Suppressor macrophage treated with lipopolysaccharide for 4 hours (primary cell): ENCODE results near the gene ATXN7L3.
"Not testable (repeated sequence)": the region's sequence is repeated elsewhere in the genome, so short reads cannot be mapped to it uniquely, and the experiment has no call there.

ENCODE experiments used
- DNase-seq: peaks from one replicate; pipeline ENCODE4 v3.0.0-alpha.2; 2020

The ATXN7L3 gene, protein sequence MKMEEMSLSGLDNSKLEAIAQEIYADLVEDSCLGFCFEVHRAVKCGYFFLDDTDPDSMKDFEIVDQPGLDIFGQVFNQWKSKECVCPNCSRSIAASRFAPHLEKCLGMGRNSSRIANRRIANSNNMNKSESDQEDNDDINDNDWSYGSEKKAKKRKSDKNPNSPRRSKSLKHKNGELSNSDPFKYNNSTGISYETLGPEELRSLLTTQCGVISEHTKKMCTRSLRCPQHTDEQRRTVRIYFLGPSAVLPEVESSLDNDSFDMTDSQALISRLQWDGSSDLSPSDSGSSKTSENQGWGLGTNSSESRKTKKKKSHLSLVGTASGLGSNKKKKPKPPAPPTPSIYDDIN

DNA sequence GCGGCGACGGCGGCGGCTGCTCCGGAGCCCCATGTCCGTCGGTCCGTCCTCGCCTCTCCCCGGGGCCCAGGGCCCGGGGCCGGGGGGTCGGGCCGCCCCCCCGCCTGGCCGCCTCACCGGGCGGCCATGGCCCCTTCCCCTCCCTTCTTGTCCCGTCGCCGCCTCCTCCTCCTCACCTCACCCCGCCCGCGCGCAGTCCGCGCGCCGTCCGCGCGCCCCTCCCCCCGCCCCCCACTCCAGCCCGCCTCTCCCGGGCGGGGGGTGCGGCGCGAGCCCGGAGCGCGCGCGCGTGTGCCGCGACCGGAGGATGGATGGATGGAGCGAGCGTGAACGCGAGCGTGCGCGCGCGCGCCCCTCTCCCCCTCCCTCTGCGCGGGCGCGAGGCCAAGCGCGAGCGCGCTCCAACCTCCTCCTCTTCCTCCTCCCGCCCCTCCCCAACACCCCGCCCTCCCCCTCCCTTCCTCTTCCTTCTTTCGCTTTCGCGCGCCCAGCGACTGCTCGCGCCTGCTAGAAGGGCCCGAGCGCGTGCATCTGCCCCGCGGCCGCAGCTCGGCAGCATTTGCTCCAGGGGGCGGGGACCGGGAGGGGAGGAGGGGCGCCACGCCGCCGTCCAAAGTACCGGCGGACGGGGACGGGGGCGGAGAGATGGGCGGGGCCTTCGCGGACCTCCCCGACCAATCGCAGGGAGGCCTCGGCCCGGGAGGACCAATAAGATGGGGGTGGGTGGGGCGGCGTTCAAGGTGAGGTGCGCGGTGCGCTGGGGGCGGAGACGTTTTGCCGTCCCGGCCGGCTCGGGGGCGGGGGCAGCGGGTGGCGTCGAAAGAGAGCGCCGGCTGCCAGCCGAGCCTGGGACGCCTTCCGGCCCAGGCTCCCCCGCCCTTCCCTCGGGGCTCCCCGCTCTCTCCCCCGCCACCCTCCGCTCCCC lies at the start of gene ATXN7L3:
Gene ATXN7L3 (minus strand): TSS at position 332 of the 925 bp plus-strand sequence. CDS start 1,814 bp downstream, outside the sequence.
- DNase-seq, result peak; percentile 99

DNA sequence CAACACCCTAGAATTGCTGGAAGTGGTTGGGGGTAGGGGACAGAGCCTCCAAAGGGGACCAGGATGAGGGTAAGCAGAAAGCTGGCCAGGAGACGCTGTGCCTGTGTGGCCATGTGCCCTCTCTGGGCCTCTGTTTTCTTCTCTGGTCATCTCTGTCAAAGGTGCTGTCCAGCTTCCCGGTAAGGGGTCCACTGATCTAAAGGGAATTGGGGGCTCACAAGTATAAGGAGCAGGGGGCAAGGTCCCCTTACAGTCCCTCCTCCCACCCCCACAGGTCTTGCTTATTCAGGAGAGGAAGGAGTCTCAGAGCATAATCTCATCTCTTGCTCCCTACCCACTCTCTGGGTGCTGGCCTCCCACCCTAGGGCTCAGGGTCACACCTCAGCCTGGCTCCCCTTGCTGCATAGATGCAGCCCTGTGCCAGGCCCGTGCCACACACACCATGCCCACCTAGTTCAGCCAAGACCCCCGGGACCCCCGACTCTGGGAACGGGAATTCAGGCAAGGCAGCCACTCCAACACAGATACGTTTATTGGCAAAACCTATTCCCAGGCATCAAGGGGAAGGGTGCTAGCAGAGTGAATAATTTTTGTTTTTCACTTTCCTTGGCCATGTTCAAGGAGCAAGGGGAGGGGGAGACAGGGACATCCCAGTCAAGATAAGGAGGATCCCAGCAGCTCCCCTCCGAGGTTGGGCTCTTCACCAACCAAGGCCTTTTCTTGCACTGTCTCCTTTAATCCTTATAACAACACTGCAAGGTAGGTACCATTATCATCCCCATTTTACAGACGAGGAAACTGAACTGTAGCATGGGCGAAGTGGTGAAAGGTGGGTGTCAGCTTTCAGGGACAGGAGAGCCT lies 48.4 kb upstream of the ATXN7L3 start:
- DNase-seq, result no peak

DNA sequence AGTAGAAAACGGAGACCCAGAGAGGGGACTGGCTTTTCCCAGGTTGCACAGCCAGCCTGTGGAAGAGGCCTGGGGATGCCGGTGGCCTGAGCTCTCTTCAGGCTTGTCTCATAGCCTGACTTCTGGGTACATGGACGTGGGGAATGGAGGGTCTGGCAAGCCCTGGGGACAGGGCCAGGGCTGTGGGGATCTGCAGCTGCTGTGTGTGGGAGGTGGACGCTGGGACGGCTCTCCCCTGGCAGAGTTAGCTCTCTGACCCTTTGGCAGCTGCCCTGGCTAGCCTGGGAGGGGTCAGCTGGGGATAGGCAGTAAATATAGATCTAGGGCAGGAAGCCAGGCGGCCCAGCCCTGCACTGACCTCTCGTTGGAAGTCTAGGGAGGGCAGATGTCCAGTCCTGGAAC lies 47.8 kb upstream of the ATXN7L3 start:
- DNase-seq, result no peak

DNA sequence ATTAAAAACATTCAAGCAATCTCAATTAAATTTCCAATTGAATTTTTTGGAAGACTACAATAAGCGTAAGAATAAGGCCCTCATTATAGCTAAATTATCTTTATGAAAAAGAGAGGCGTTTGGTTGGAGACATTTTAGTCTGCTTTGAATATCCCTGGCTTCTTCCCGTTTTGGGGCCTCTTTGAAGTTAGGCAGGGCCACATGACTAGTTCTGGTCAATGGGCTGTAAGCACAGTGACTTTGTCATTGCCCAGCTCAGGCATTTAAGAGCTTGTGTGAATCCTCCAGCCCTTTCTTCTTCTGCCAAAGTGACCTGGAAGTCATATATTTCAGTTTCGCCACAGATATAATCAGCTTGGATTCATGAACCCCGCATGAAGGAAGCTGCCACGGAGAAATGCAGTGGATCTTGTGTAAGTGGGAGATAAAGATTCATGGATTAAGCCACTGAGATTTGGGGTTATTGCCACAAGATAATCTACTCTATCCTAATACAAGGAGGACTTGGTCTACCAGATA lies 41.5 kb upstream of the ATXN7L3 start:
- DNase-seq, result peak; percentile 65

DNA sequence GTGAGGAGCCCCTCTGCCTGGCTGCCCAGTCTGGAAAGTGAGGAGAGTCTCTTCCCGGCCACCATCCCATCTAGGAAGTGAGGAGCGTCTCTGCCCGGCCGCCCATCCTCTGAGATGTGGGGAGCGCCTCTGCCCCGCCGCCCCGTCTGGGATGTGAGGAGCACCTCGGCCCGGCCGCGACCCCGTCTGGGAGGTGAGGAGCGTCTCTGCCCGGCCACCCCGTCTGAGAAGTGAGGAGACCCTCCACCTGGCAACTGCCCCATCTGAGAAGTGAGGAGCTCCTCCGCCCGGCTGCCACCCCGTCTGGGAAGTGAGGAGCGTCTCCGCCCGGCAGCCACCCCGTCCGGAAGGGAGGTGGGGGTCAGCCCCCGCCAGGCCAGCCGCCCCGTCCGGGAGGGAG lies 38.2 kb upstream of the ATXN7L3 start:
- not testable (repeated sequence) for DNase-seq

DNA sequence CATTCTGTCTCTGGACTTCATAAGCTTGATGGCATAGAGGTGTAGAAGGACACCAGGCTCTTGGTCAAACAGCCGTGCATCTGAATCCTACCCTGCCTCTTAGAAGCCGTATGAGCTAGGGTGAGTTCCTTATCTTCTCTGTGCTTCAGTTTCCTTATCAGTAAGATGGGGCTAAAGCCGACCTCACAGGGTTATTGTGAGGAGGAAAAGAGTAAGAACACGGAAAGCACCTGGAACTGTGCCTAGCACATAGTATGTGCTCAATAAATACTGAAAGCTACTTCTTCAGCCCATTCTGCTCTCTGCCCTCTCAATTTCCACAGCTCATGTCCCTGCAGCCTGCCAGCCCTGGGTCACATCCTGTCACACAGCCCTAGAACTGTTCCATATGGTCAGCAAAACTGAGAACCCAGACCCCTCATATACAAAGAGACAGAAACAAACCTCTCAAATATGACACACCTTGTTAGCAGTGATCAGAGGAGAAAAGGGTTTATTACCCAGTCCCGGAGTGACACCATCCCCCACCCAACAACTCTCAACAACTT lies 36.8 kb upstream of the ATXN7L3 start:
- DNase-seq, result no peak

DNA sequence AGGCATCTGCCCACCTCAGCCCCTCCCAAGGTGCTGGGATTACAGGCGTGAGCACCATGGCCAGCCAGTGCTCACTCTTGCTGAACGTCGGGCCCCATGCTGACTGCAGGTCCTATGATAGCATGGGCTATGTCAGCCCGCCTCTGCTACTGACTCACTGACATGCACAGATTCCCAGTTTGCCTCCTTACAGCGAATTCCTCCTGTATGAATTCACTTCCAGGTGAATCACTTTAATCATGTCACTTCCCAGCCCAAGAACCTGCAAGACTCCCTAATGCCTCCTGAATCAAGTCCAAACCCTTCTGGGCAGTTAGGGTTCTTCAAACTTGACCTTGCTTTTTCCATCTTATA lies 35.9 kb upstream of the ATXN7L3 start:
- DNase-seq, result no peak

DNA sequence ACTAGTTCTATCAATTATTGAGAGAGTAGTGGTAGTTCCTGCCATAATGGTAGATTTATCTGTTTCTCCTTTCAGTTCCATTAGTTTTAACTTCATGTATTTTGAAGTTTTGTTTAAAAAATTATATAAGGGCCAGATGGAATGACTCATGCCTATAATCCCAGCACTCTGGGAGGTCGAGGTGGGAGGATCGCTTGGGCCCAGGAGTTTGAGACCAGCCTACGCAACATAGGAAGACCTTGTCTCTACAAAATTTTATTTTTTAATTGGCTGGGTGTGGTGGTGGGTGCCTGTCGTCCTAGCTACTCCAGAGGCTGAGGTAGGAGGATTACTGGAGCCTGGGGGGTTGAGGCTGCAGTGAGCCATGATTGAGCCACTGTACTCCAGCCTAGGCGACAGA lies 33.9 kb upstream of the ATXN7L3 start:
- DNase-seq, result no peak

DNA sequence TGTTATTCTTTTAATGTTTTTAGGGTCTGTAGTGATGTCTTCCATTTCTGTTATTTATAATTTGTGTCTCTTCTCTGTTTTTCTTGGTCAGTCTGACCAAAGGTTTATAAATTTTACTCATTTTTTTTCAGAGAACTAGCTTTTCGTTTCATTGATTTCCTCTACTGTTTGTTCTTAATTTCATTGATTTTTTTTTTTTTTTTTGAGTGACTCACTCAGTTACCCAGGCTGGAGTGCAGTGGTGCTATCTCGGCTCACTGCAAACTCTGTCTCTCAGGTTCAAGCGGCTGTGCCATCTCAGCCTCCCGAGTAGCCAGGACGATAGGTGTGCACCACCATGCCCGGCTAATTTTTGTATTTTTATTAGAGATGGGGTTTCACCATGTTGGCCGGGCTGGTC lies 32.4 kb upstream of the ATXN7L3 start:
- no peak for DNase-seq

DNA sequence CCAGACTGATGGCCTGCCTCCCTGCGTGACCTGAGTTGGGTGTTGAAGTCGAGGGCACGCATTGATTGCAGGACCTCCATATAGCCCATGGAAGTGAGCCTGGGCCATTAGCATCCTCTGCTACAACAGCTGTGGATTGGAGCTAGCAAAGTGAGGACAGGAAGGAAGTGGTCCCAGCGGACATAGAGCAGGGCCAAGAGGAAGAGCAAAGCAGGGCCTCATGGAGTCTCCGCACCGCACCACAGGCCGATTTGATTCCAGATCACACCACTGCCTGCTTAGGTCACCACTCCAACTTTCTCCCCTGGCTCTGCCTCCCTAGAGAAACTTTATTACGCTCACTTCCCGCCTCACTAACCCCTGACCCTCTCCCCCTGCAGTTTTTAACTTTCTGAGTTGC lies 30.5 kb upstream of the ATXN7L3 start:
- no peak for DNase-seq

DNA sequence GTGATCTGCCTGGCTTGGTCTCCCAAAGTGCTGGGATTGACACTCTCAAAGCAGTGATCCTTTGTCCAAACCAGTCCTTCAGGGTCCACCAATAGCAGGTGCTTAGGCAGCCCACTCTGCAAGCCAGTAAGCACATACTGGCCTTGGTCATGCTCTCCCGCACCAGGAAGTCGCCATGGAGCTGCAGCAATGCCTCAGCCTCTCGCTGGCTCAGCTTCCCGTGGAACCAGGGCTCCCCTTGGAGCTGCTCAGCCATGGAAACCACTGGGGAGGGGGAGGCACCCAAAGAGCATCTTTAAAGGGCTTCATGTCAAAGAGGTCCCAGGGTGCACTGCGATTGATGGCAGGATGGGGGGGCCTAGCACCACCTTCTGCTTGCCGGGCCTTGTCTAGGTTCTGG lies 29.4 kb upstream of the ATXN7L3 start:
- DNase-seq, result no peak

DNA sequence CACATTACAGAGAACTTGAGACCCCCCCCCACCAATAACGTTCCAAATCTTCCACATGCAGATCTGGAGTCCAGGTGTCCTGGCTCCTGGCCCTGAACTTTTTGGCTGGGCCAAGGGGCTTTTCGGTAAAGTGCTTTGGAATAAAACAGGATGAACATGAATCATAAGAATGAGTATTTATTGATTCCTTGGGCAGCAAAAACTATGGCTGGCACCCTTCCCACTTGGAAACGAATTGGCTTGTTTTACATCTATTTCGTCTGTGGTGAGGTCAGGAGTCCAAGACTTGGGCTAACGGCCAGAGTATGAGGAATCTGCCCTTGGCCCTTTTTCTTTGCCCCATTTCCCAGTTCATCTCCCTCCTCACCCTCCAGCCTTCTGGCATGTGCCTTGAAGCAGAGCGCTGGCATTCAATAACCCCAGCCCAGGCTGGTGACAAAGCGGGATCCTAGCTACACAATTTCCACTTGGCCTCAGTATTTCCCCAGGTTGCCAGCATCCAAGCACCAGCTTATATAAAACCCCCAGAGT lies 23.9 kb upstream of the ATXN7L3 start:
- no peak for DNase-seq

DNA sequence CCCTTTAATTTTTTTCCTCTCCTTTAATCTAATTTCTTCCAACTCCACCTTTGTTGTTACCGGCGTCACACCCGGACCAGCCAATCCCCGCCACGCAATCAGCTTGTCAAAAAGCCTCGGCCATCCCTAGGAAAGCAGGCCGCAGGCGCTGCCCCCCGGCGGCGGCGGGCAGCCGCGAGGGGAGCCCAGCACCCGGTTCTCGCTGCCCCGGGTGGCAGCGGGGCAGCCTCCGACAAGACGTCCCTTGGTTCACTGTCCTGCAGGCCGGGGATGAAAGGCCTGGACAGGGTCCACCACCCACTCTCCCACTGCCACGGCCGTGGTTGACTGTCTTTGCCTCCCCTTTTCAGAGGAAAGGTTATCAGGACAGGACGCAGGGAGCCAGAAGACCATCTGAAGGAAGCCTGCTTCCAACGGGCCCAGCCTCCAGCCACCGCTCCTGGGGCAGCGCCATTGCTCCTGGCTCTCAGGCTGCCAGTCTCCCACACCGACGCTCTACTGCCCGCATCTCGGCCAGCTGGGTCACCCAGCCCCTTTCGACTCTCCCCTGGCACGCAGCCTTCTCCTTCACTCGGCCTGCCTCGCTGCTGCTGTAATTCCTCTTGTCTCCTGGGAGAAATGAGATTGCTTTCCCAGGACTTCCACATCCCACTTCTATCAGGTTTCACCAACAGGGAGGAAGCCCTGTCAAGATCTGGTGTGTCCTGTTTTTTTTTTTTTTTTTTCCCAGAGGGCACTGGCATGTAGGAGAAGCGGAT lies 22.6 kb upstream of the ATXN7L3 start:
- DNase-seq, result peak; percentile 49

DNA sequence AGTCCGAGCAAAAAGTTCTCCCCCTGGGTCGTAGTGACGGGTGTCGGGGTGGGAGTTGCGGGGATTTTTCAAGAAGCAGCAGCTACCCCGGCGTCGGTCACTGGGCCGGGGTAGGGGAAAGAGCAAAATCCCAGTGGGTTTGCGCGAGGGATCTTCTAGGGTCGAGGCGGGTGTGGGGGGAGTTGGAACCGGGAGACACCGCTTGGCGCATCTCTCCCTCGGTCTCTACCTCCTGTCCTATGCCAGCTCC lies 22.1 kb upstream of the ATXN7L3 start:
- no peak for DNase-seq

DNA sequence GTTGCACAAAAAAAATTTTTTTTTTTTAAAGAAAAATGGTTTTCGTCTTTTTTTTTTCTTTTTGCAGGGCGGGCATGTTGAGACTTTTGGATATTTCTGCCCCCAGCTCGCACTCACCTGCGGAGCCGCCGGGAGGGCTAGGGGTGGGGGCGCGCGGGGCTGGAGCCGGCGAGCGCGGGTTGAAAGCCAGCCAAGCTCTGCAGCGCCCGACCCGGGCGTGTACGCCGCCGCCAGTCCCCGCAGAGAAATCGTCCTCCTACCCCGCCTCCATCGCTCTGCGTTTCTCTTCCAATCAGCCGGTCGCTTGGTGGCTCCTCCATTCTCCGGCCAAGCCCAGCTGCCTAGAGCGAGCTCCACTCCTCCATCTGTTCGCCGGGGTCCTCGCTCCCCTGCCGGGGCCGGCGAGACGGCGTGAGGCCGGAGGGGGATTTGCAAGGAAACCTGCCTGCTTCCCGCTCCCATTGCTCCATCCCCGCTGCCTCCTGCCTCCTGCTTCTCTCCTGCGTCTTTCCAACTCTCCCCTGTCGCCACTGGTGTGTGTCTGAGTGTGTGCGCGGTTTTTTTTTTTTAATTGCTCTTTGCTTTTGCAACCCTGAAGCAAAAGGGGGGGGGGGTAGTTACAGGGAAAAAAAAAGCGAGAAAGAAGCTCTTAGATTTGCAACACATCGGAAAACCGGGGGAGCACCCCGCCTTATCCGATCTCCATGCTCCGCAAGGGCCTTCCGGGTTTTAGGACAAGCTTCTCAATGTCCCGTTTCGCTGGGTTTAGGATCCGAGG lies 21.6 kb upstream of the ATXN7L3 start:
- peak; percentile 62 for DNase-seq

DNA sequence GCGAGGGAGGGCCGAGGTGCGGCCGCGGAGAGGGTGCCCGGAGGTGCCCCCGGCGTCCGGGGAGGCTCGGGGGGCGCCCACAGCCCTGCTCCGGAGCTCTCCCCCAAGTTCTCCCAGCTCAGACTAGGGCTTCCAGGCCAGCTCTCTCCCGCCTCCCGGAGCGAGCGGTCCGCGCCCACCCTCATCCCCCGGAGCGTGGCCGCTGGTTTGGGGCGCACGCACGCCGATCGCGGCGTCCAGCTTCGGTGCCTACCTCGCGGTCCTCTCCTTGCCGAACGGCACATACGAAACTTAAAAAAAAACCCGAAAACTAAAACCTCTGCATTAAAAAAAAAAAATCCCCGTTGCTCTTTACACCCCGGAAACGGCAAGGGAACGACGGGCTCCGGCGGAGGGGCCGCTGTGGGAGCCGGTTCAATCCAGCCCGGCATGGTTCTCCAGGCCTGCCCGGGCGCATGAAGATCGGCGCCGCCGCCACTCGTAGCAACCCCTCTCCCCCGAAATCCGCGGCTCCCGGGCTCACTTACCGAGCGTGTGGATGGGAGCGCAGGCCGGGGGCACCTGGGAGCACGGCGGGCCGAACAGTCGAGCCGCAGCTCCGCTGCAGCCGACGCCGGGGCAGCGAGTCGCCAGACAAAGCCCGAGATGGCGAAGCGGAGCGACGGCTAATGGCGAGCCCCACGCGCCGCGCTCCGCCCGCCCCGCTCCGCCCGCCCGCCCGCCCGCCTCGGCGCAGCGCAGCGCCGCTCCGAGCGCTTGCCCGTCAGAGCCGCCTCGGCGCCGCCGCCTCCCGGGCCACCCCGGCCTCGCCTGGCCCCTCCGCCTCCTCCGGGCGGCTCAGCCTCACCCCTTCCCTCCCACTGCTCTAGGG lies 20.8 kb upstream of the ATXN7L3 start:
- DNase-seq, result peak; percentile 52

DNA sequence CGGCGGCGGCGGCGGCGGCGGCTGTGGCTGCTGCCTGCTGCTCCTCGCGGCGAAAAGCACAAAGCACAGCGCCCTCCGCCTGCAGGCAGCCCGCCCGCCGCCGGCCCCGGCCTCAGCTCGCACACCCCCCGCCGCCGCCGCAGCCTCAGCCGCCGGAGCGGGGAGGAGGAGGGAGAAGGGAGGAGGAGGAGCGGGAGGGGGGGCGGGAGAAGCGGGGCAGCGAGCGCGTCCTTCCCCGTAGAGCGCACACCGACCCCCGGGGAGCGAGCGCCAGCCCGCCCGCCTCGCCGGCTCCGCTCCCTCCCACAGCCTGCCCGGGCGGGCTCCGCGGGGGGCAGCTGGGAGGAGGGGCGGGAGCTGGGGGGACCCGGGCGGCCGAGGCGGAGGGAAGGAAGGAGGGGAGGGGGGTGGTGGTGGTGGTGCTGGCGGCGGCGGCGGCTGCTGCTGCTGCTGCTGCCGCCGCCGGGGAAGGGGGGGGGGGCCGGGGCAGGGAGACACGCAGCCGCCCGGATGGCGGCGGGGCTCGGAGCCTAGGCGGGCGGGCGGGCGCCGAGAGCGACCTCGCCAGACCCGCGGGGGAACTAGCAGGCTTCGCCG lies 20.0 kb upstream of the ATXN7L3 start, which contains the start of gene UBTF:
Gene UBTF (minus strand): TSS at position 60 of the 597 bp plus-strand sequence. CDS start 1,446 bp downstream, outside the sequence.
- DNase-seq, result peak; percentile 51

DNA sequence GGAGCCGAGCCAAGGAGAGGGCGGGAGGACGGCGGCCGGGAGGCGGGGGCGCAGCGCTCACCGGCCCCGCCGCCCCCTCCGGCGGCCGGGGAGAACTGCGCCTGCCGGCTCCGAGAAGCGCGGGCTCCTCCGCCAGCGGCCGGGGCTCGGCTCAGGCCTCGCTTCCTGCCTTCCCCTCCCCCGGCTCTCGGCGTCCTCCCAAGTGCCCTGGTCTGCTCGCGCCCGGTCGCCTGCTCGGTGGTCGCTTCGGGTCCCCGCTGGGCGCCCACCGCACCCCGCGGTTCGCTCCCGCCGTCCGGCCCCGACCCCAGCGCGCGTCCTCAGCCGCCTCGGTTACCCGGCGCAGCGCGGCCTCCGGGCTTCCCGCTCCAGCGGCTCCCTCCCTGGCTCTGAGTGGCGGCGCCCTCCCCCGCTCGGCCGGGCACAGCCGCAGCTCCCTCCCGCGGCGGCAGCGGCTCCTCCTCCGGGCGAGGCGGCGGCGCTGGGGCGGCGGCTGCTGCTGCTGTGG lies 19.5 kb upstream of the ATXN7L3 start:
- DNase-seq, result peak; percentile 85
